ENCODE data around the gene CXCL14.

DNA sequence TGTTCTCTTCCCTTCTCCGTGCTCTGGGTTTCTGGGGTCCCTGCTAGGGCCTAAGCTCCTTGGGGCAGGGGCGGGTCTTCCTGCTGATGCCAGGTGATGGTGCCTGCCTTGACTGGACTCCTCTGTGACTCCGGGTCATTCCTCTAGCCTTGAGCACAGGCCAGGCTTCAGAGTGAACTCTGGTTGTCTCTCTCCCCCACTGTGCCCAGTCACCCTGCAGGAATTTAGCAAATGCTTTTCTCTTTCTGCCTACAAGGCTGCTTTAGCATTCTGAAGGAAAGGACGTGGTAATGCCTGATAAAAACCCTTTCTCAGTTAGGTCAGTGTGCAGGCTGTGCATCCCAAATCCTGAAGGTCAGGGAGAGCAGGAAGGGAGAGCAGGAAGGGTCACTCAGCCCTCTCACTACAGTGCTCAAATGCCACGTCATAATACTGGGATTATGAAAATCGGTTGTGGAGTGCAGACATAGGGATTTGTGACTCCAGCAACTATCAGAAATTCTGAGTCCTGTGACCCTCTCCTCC is 2.7 kb downstream of the CXCL14 start:
- TF ChIP-seq, protein P1, sequence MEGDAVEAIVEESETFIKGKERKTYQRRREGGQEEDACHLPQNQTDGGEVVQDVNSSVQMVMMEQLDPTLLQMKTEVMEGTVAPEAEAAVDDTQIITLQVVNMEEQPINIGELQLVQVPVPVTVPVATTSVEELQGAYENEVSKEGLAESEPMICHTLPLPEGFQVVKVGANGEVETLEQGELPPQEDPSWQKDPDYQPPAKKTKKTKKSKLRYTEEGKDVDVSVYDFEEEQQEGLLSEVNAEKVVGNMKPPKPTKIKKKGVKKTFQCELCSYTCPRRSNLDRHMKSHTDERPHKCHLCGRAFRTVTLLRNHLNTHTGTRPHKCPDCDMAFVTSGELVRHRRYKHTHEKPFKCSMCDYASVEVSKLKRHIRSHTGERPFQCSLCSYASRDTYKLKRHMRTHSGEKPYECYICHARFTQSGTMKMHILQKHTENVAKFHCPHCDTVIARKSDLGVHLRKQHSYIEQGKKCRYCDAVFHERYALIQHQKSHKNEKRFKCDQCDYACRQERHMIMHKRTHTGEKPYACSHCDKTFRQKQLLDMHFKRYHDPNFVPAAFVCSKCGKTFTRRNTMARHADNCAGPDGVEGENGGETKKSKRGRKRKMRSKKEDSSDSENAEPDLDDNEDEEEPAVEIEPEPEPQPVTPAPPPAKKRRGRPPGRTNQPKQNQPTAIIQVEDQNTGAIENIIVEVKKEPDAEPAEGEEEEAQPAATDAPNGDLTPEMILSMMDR (IDR thresholded peaks at IDR 0.05) = no peak
- no peak for TF ChIP-seq POLR2A (IDR thresholded peaks at IDR 0.05)
